G401.6 (cell line): ENCODE results near the gene CELSR2.

Experiments used
- FAIRE-seq: peaks from 2 replicates; lab custom pipeline; 2012; peaks lifted over from hg19 to GRCh38; lab: Jason Lieb, UNC

Gene CELSR2

GRCh38 chr1:109228167-109228566 lies 21.2 kb upstream of the CELSR2 start:
- no peak for FAIRE-seq

GRCh38 chr1:109229531-109230127 lies 19.7 kb upstream of the CELSR2 start:
- FAIRE-seq, result no peak

- no peak for FAIRE-seq
These were observed 18.3 kb upstream of the CELSR2 start for GRCh38 chr1:109231066-109231465.

GRCh38 chr1:109235137-109235536 lies 14.2 kb upstream of the CELSR2 start:
- FAIRE-seq, result no peak

GRCh38 chr1:109237512-109237911 lies 11.8 kb upstream of the CELSR2 start:
- no peak for FAIRE-seq

- FAIRE-seq, result no peak
These were observed 11.0 kb upstream of the CELSR2 start for GRCh38 chr1:109238382-109238781.

GRCh38 chr1:109239047-109239408 lies 10.3 kb upstream of the CELSR2 start:
- FAIRE-seq, result no peak

GRCh38 chr1:109239409-109240068 lies 9.8 kb upstream of the CELSR2 start:
- FAIRE-seq, result no peak

- no peak for FAIRE-seq
These were observed 8.9 kb upstream of the CELSR2 start for GRCh38 chr1:109240158-109241152.

- FAIRE-seq, result no peak
These were observed 8.0 kb upstream of the CELSR2 start for GRCh38 chr1:109241344-109241743.

GRCh38 chr1:109241841-109242345 lies 7.4 kb upstream of the CELSR2 start:
- FAIRE-seq, result no peak

GRCh38 chr1:109242387-109242786 lies 7.0 kb upstream of the CELSR2 start:
- FAIRE-seq, result no peak

GRCh38 chr1:109243221-109243620 lies 6.1 kb upstream of the CELSR2 start:
- FAIRE-seq, result no peak

GRCh38 chr1:109243860-109244552 lies 5.3 kb upstream of the CELSR2 start:
- no peak for FAIRE-seq

GRCh38 chr1:109246141-109246551 lies 3.2 kb upstream of the CELSR2 start:
- no peak for FAIRE-seq

- no peak for FAIRE-seq
These were observed 1.7 kb upstream of the CELSR2 start for GRCh38 chr1:109247401-109248365.

GRCh38 chr1:109248444-109248796 lies 919 bp upstream of the CELSR2 start:
- no peak for FAIRE-seq

GRCh38 chr1:109249654-109250401 lies 489 bp downstream of the CELSR2 start:
- FAIRE-seq, result no peak

- FAIRE-seq, result no peak
These were observed 1.3 kb downstream of the CELSR2 start for GRCh38 chr1:109250454-109251276.
